Measurements from ENCODE around the gene TAF13.

- TF ChIP-seq POLR2AphosphoS5 (IDR thresholded peaks at IDR 0.05; ENCODE audit: low read depth, low read length) (no peak; the same call in 1 of the 2 replicates), REST (IDR thresholded peaks at IDR 0.05; ENCODE audit: insufficient read depth in 1 of 2, low read depth in 2 of 2, low read length in 2 of 2) (no peak), TAF1 (IDR thresholded peaks at IDR 0.05; ENCODE audit: borderline replicate concordance, insufficient read depth, low read length) (no peak)
Measured at GRCh38 chr1:109104364-109105151, 28.8 kb upstream of the TAF13 start.
